ENCODE data around the gene MGME1. TPM values are rescaled to one million over a fixed set of nuclear protein-coding genes. Genes with fewer than 3 reads are reported as not detected.

MGME1 gene
- total and polyA plus RNA-seq, 9 of the 15 experiments (the other 6 are each of a cell fraction or from before 2014, with no cell fraction given), result 13.4 to 45.1 (median 30.6) TPM

GRCh38 chr20:17925141-17925939, 43.5 kb upstream of the MGME1 start (continued):
- TF ChIP-seq ATF1 (CRISPR knock-in tag; IDR thresholded peaks at IDR 0.05) (no peak), ATF1 (tag; IDR thresholded peaks at IDR 0.05) (peak; percentile 82), KAT2B (IDR thresholded peaks at IDR 0.05; ENCODE audit: low read depth, low read length) (no peak), MAX (CRISPR knock-in tag; IDR thresholded peaks at IDR 0.05) (no peak), ZNF436 (CRISPR knock-in tag; IDR thresholded peaks at IDR 0.05) (no peak), ZNF232 (CRISPR knock-in tag; IDR thresholded peaks at IDR 0.05) (no peak), ZNF165 (CRISPR knock-in tag; IDR thresholded peaks at IDR 0.05; ENCODE audit: borderline replicate concordance) (no peak), RBM15 (IDR thresholded peaks at IDR 0.05; ENCODE audit: insufficient read depth, low read length) (no peak), ZNF12 (CRISPR knock-in tag; IDR thresholded peaks at IDR 0.05) (no peak), ZNF830 (CRISPR knock-in tag; IDR thresholded peaks at IDR 0.05) (no peak), TAF15 (IDR thresholded peaks at IDR 0.05; ENCODE audit: low read depth, low read length) (no peak), ZNF318 (IDR thresholded peaks at IDR 0.05; ENCODE audit: borderline replicate concordance in 1 of 2, low read depth in 1 of 2) (0 out of 4 replicates have a peak, but pooled peaks of 1 of the 2 experiments have one; percentile 33)
- TF ChIP-seq, protein P1, sequence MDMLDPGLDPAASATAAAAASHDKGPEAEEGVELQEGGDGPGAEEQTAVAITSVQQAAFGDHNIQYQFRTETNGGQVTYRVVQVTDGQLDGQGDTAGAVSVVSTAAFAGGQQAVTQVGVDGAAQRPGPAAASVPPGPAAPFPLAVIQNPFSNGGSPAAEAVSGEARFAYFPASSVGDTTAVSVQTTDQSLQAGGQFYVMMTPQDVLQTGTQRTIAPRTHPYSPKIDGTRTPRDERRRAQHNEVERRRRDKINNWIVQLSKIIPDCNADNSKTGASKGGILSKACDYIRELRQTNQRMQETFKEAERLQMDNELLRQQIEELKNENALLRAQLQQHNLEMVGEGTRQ (CRISPR knock-in tag; IDR thresholded peaks at IDR 0.05), result no peak
- TF ChIP-seq, protein P2, sequence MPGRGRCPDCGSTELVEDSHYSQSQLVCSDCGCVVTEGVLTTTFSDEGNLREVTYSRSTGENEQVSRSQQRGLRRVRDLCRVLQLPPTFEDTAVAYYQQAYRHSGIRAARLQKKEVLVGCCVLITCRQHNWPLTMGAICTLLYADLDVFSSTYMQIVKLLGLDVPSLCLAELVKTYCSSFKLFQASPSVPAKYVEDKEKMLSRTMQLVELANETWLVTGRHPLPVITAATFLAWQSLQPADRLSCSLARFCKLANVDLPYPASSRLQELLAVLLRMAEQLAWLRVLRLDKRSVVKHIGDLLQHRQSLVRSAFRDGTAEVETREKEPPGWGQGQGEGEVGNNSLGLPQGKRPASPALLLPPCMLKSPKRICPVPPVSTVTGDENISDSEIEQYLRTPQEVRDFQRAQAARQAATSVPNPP (IDR thresholded peaks at IDR 0.05; ENCODE audit: borderline replicate concordance, insufficient read depth, insufficient read length), result no peak
- TF ChIP-seq, protein P3, sequence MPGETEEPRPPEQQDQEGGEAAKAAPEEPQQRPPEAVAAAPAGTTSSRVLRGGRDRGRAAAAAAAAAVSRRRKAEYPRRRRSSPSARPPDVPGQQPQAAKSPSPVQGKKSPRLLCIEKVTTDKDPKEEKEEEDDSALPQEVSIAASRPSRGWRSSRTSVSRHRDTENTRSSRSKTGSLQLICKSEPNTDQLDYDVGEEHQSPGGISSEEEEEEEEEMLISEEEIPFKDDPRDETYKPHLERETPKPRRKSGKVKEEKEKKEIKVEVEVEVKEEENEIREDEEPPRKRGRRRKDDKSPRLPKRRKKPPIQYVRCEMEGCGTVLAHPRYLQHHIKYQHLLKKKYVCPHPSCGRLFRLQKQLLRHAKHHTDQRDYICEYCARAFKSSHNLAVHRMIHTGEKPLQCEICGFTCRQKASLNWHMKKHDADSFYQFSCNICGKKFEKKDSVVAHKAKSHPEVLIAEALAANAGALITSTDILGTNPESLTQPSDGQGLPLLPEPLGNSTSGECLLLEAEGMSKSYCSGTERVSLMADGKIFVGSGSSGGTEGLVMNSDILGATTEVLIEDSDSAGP (CRISPR knock-in tag; IDR thresholded peaks at IDR 0.05), result no peak
